HepG2 (cell line): Measurements from ENCODE around the gene SLC4A2. TPM values are rescaled to one million over a fixed set of nuclear protein-coding genes. Genes with fewer than 3 reads are reported as not detected.

ENCODE experiments used
- CENPT ChIP-seq: sonication (generic); formaldehyde crosslinking; IDR thresholded peaks from 2 replicates; pipeline ENCODE4 v1.8.0; 2022; ENCODE audit warnings: low read depth, mild to moderate bottlenecking, moderate library complexity, missing genetic modification reagents
- DNMT1 ChIP-seq: sonication (generic); formaldehyde crosslinking; IDR thresholded peaks from 2 replicates; pipeline ENCODE4 v1.5.1; 2020; ENCODE audit warnings: mild to moderate bottlenecking, missing genetic modification reagents
- FIP1L1 ChIP-seq: fragments of 200-400 bp; formaldehyde crosslinking; IDR thresholded peaks from 2 replicates; pipeline ENCODE4 v1.6.1; 2018; ENCODE audit warnings: low read depth, mild to moderate bottlenecking, low read length, moderate library complexity, borderline replicate concordance; ENCODE audit not compliant: insufficient read depth
- HIVEP1 ChIP-seq: sonication (generic); formaldehyde crosslinking; IDR thresholded peaks from 2 replicates; pipeline ENCODE4 v1.4.0; 2020; ENCODE audit warnings: mild to moderate bottlenecking, missing genetic modification reagents
- RFX1 ChIP-seq: fragments of 450-650 bp; IDR thresholded peaks from 2 replicates; pipeline ENCODE4 v1.6.1; 2017
- TAF15 ChIP-seq: fragments of 200-400 bp; formaldehyde crosslinking; IDR thresholded peaks from one replicate; pipeline ENCODE4 v1.6.1; 2018; ENCODE audit warnings: mild to moderate bottlenecking, low read depth, low read length; ENCODE audit not compliant: poor library complexity, severe bottlenecking
- YEATS4 ChIP-seq: sonication (generic); formaldehyde crosslinking; IDR thresholded peaks from 2 replicates; pipeline ENCODE4 v1.4.0; 2020; ENCODE audit warnings: missing genetic modification reagents, borderline replicate concordance
- ZNF274 ChIP-seq: sonication (generic); formaldehyde crosslinking; IDR thresholded peaks from 2 replicates; pipeline ENCODE4 v1.5.1; 2020; ENCODE audit warnings: mild to moderate bottlenecking, missing genetic modification reagents
- ZNF431 ChIP-seq: sonication (generic); formaldehyde crosslinking; IDR thresholded peaks from 2 replicates; pipeline ENCODE4 v1.9.0; 2022; ENCODE audit warnings: missing genetic modification reagents, low read depth, mild to moderate bottlenecking, borderline replicate concordance
- ZNF558 ChIP-seq: sonication (generic); formaldehyde crosslinking; IDR thresholded peaks from 2 replicates; pipeline ENCODE4 v1.9.0; 2022; ENCODE audit warnings: mild to moderate bottlenecking, missing genetic modification reagents, borderline replicate concordance
- ZNF7 ChIP-seq: IDR thresholded peaks from 2 replicates; pipeline ENCODE4 v1.6.1; 2016; ENCODE audit warnings: missing biosample characterization, missing genetic modification reagents
- ZNF768 ChIP-seq: sonication (generic); formaldehyde crosslinking; IDR thresholded peaks from 2 replicates; pipeline ENCODE4 v1.4.0; 2020; ENCODE audit warnings: missing genetic modification reagents
- polyA plus RNA-seq, 8 experiments: library from polyadenylated mRNA; depleted of rRNA in 3 of 8; stranded (reverse) in 7 of 8; unstranded in 1 of 8; fragments of >200 nt; fragmentation: Illumina TruSeq in 4 of 8; extraction: Trizol in 4 of 8; gene quantifications; 2 replicates each; pipeline versions ENCODE4 v1.2.1 to v1.2.3, GENCODE V29; 2011 to 2016; ENCODE audit warnings: low read depth in 4 of 8, missing spikeins in 1 of 8, mixed read lengths in 1 of 8; ENCODE audit not compliant: insufficient read depth in 1 of 8
- total RNA-seq, 5 experiments: library from RNA; depleted of rRNA; stranded (reverse); fragments of >200 nt; fragmentation: Illumina TruSeq; extraction: Trizol; gene quantifications; 2 replicates each; pipeline ENCODE4 v1.2.3, GENCODE V29; 2016; ENCODE audit warnings: low read depth in 1 of 5
- TF ChIP-seq, protein P1 (sequence below): sonication (generic); formaldehyde crosslinking; IDR thresholded peaks from 2 replicates; pipeline ENCODE4 v1.4.0; 2020; ENCODE audit warnings: mild to moderate bottlenecking, missing genetic modification reagents
- TF ChIP-seq, protein P2 (sequence below): sonication (generic); formaldehyde crosslinking; IDR thresholded peaks from 2 replicates; pipeline ENCODE4 v1.4.0; 2020; ENCODE audit warnings: missing genetic modification reagents
- TF ChIP-seq, protein P3 (sequence below): IDR thresholded peaks from 2 replicates; pipeline ENCODE4 v1.6.1; 2012; ENCODE audit warnings: low read length, improper control_type of control experiment
- TF ChIP-seq, protein P4 (sequence below): sonication (generic); formaldehyde crosslinking; IDR thresholded peaks from 2 replicates; pipeline ENCODE4 v1.4.0; 2020; ENCODE audit warnings: missing genetic modification reagents
- TF ChIP-seq, protein P5 (sequence below): IDR thresholded peaks from 2 replicates; pipeline ENCODE4 v1.6.1; 2016; ENCODE audit warnings: missing compliant biosample characterization, missing genetic modification reagents, borderline replicate concordance

The SLC4A2 gene
- total and polyA plus RNA-seq, 2 of the 13 experiments (the other 11 are each of a cell fraction or from before 2014, with no cell fraction given): 51.9 to 73.4 TPM

DNA sequence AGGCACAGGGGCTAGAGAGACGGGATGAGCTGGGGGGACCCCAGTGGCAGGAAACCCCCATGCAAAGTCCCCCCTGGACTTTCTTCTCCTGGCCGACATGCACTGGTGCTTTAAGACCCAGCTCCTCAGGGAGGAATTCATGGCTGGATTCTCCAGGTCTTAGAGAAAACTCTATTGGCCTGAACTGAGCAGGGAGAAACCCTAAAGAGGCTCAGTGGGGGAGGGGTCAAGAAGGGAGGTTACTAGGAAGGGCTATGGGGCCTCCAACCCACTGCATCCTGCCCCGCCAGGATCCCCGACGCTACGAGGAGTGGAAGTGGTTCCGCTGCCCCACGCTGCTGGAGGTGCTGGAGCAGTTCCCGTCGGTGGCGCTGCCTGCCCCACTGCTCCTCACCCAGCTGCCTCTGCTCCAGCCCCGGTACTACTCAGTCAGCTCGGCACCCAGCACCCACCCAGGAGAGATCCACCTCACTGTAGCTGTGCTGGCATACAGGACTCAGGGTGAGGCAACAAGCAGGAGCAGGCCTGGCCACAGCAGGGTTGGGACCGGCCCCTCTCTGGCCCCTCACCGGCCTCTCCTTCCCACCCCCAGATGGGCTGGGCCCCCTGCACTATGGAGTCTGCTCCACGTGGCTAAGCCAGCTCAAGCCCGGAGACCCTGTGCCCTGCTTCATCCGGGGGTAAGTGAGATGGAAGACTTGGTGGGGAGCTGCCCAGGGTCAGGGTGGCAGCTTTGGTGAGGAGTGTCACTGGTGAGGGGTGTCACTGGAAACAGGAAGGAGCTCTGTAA is 48.9 kb upstream of the SLC4A2 start (continued):
- TF ChIP-seq CENPT (CRISPR knock-in tag): no peak
- no peak for TF ChIP-seq TAF15
- no peak for TF ChIP-seq FIP1L1
- TF ChIP-seq YEATS4 (CRISPR knock-in tag): peak; percentile 52; the same call in 1 of the 2 replicates
- no peak for TF ChIP-seq ZNF7 (CRISPR knock-in tag)
- 0 out of 2 replicates have a peak, but pooled peaks have one; percentile 24 for TF ChIP-seq ZNF558 (CRISPR knock-in tag)
- TF ChIP-seq, protein P1, sequence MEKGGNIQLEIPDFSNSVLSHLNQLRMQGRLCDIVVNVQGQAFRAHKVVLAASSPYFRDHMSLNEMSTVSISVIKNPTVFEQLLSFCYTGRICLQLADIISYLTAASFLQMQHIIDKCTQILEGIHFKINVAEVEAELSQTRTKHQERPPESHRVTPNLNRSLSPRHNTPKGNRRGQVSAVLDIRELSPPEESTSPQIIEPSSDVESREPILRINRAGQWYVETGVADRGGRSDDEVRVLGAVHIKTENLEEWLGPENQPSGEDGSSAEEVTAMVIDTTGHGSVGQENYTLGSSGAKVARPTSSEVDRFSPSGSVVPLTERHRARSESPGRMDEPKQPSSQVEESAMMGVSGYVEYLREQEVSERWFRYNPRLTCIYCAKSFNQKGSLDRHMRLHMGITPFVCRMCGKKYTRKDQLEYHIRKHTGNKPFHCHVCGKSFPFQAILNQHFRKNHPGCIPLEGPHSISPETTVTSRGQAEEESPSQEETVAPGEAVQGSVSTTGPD (CRISPR knock-in tag): no peak
- TF ChIP-seq ZNF431 (CRISPR knock-in tag): no peak
- TF ChIP-seq ZNF274 (CRISPR knock-in tag): no peak
- TF ChIP-seq DNMT1 (CRISPR knock-in tag): no peak
- no peak for TF ChIP-seq RFX1
- TF ChIP-seq, protein P2, sequence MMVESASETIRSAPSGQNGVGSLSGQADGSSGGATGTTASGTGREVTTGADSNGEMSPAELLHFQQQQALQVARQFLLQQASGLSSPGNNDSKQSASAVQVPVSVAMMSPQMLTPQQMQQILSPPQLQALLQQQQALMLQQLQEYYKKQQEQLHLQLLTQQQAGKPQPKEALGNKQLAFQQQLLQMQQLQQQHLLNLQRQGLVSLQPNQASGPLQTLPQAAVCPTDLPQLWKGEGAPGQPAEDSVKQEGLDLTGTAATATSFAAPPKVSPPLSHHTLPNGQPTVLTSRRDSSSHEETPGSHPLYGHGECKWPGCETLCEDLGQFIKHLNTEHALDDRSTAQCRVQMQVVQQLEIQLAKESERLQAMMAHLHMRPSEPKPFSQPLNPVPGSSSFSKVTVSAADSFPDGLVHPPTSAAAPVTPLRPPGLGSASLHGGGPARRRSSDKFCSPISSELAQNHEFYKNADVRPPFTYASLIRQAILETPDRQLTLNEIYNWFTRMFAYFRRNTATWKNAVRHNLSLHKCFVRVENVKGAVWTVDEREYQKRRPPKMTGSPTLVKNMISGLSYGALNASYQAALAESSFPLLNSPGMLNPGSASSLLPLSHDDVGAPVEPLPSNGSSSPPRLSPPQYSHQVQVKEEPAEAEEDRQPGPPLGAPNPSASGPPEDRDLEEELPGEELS: 0 out of 2 replicates have a peak, but pooled peaks have one; percentile 27
- TF ChIP-seq ZNF768 (CRISPR knock-in tag): 0 out of 2 replicates have a peak, but pooled peaks have one; percentile 20
- no peak for TF ChIP-seq HIVEP1 (CRISPR knock-in tag)
- TF ChIP-seq, protein P3, sequence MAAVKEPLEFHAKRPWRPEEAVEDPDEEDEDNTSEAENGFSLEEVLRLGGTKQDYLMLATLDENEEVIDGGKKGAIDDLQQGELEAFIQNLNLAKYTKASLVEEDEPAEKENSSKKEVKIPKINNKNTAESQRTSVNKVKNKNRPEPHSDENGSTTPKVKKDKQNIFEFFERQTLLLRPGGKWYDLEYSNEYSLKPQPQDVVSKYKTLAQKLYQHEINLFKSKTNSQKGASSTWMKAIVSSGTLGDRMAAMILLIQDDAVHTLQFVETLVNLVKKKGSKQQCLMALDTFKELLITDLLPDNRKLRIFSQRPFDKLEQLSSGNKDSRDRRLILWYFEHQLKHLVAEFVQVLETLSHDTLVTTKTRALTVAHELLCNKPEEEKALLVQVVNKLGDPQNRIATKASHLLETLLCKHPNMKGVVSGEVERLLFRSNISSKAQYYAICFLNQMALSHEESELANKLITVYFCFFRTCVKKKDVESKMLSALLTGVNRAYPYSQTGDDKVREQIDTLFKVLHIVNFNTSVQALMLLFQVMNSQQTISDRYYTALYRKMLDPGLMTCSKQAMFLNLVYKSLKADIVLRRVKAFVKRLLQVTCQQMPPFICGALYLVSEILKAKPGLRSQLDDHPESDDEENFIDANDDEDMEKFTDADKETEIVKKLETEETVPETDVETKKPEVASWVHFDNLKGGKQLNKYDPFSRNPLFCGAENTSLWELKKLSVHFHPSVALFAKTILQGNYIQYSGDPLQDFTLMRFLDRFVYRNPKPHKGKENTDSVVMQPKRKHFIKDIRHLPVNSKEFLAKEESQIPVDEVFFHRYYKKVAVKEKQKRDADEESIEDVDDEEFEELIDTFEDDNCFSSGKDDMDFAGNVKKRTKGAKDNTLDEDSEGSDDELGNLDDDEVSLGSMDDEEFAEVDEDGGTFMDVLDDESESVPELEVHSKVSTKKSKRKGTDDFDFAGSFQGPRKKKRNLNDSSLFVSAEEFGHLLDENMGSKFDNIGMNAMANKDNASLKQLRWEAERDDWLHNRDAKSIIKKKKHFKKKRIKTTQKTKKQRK: no peak
- TF ChIP-seq, protein P4, sequence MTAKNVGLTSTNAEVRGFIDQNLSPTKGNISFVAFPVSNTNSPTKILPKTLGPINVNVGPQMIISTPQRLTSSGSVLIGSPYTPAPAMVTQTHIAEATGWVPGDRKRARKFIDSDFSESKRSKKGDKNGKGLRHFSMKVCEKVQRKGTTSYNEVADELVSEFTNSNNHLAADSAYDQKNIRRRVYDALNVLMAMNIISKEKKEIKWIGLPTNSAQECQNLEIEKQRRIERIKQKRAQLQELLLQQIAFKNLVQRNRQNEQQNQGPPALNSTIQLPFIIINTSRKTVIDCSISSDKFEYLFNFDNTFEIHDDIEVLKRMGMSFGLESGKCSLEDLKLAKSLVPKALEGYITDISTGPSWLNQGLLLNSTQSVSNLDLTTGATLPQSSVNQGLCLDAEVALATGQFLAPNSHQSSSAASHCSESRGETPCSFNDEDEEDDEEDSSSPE (CRISPR knock-in tag): no peak
- TF ChIP-seq, protein P5, sequence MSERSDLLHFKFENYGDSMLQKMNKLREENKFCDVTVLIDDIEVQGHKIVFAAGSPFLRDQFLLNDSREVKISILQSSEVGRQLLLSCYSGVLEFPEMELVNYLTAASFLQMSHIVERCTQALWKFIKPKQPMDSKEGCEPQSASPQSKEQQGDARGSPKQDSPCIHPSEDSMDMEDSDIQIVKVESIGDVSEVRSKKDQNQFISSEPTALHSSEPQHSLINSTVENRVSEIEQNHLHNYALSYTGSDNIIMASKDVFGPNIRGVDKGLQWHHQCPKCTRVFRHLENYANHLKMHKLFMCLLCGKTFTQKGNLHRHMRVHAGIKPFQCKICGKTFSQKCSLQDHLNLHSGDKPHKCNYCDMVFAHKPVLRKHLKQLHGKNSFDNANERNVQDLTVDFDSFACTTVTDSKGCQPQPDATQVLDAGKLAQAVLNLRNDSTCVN (CRISPR knock-in tag): no peak; the same call in 1 of the 2 replicates
